Endodermal cell (in vitro differentiated cells): ENCODE measurements around the gene TFF1. TPM values are rescaled to one million over a fixed set of nuclear protein-coding genes. Genes with fewer than 3 reads are reported as not detected.

Experiments
- DNase-seq: peaks from one replicate; pipeline ENCODE4 v3.0.0-alpha.2; 2017
- H3K27ac ChIP-seq: 2 replicates; pipeline ENCODE4 v1.5.1; 2013; ENCODE audit warnings: mild to moderate bottlenecking, low read depth, low read length, moderate library complexity
- H3K27me3 ChIP-seq: 2 replicates; pipeline ENCODE4 v1.6.1; 2013; ENCODE audit warnings: mild to moderate bottlenecking, low read length, moderate library complexity; ENCODE audit not compliant: insufficient read depth, control insufficient read depth, poor library complexity, severe bottlenecking
- H3K36me3 ChIP-seq: 2 replicates; pipeline ENCODE4 v1.7.0; 2013; ENCODE audit warnings: mild to moderate bottlenecking, low read length, moderate library complexity; ENCODE audit not compliant: control insufficient read depth, insufficient read depth
- H3K4me1 ChIP-seq: one replicate; pipeline ENCODE4 v1.7.0; 2013; ENCODE audit warnings: low read length; ENCODE audit not compliant: control insufficient read depth, insufficient read depth
- H3K4me3 ChIP-seq: 2 replicates; pipeline ENCODE4 v1.5.1; 2013; ENCODE audit warnings: mild to moderate bottlenecking, low read length, moderate library complexity
- H3K9ac ChIP-seq: 2 replicates; pipeline ENCODE4 v1.6.1; 2013; ENCODE audit warnings: mild to moderate bottlenecking, low read length, moderate library complexity; ENCODE audit not compliant: poor library complexity, severe bottlenecking; ENCODE audit errors: extremely low read depth
- H3K9me3 ChIP-seq: 2 replicates; pipeline ENCODE4 v1.6.1; 2013; ENCODE audit warnings: mild to moderate bottlenecking, low read length, moderate library complexity; ENCODE audit not compliant: control insufficient read depth
- H3K27ac Mint-ChIP-seq: 2 replicates; pipeline ENCODE4 v1.8.0; 2020; ENCODE audit warnings: mixed read lengths
- H3K27me3 Mint-ChIP-seq: 2 replicates; pipeline ENCODE4 v1.8.0; 2021; ENCODE audit warnings: mild to moderate bottlenecking, mixed read lengths; ENCODE audit not compliant: insufficient read depth
- H3K36me3 Mint-ChIP-seq: 2 replicates; pipeline ENCODE4 v1.8.0; 2020; ENCODE audit warnings: low read depth, mixed read lengths
- H3K4me1 Mint-ChIP-seq: 2 replicates; pipeline ENCODE4 v1.8.0; 2020; ENCODE audit warnings: mixed read lengths
- H3K4me3 Mint-ChIP-seq: 2 replicates; pipeline ENCODE4 v1.8.0; 2020; ENCODE audit warnings: mild to moderate bottlenecking, moderate library complexity, mixed read lengths
- H3K9me3 Mint-ChIP-seq: 2 replicates; pipeline ENCODE4 v1.8.0; 2020; ENCODE audit warnings: mild to moderate bottlenecking, mixed read lengths
- WGBS, 2 experiments: methylation state at CpG; one replicate each; pipeline versions ENCODE4 v1.1.5 to v1.1.7; 2013; ENCODE audit warnings: missing lambda C conversion rate in 2 of 2, mixed read lengths in 1 of 2; ENCODE audit not compliant: insufficient coverage in 1 of 2, insufficient read length in 1 of 2; 5-methylcytosine and 5-hydroxymethylcytosine counted together
- total RNA-seq, 2 donors: library from RNA; stranded (reverse); fragmentation: NEBNext Ultra II Directional in 1 of 2; extraction: Animal tissue kit (Norgen Biotek cat#: 25700) in 1 of 2; gene quantifications; 2 replicates in 1 of 2; 3 replicates in 1 of 2; pipeline ENCODE4 v1.2.1, GENCODE V29; 2021
- TF ChIP-seq, protein P1 (sequence below): fragments of 200-600 bp; sonication (generic); conservative IDR thresholded peaks from 2 replicates; pipeline ENCODE4 v1.5.0; 2021; ENCODE audit warnings: antibody characterized with exemption, mild to moderate bottlenecking

The TFF1 gene
- total RNA-seq, 2 donors from 2014 or later = 1.6 to 3.7 TPM

DNA sequence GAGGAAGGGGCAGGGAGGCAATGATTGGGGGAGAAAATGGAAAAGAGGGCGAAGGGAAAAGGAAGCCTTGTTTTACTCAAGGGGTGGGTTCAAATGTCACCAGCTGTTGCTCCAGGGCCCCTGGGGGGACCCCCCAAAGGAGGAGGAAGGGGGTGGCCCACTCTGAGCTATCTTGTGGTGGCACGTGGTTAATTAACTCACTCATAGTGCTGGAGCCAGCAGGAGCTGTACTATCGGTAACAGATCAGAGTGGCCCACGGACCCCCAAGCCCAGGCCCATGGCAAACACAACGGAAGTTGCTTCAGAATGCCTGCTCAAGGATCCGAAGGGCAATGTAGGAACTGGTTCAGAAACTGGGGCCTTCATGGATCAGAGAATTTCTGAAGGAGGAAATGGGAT, 22.8 kb downstream of the TFF1 start:
- no peaks in the 10 kb centered on the region for H3K27me3 Mint-ChIP-seq
- H3K9me3 ChIP-seq = no peaks in the 10 kb centered on the region
- H3K27me3 ChIP-seq = no peaks in the 10 kb centered on the region
- no peak overlapping the region for H3K9ac ChIP-seq
- 93 to 100% methylated on average over 4 to 6 of the region's 6 CpGs for WGBS, 2 experiments
- no peak overlapping the region for H3K4me3 Mint-ChIP-seq
- no peak overlapping the region for H3K27ac ChIP-seq
- no peak overlapping the region for H3K27ac Mint-ChIP-seq
- TF ChIP-seq, protein P1, sequence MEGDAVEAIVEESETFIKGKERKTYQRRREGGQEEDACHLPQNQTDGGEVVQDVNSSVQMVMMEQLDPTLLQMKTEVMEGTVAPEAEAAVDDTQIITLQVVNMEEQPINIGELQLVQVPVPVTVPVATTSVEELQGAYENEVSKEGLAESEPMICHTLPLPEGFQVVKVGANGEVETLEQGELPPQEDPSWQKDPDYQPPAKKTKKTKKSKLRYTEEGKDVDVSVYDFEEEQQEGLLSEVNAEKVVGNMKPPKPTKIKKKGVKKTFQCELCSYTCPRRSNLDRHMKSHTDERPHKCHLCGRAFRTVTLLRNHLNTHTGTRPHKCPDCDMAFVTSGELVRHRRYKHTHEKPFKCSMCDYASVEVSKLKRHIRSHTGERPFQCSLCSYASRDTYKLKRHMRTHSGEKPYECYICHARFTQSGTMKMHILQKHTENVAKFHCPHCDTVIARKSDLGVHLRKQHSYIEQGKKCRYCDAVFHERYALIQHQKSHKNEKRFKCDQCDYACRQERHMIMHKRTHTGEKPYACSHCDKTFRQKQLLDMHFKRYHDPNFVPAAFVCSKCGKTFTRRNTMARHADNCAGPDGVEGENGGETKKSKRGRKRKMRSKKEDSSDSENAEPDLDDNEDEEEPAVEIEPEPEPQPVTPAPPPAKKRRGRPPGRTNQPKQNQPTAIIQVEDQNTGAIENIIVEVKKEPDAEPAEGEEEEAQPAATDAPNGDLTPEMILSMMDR = no peak
- peak; percentile 22 for DNase-seq
- H3K9me3 Mint-ChIP-seq = no peaks in the 10 kb centered on the region
- peaks cover 3% of the 10 kb centered on the region for H3K4me1 ChIP-seq
- no peaks in the 10 kb centered on the region for H3K36me3 Mint-ChIP-seq
- H3K4me3 ChIP-seq = no peak overlapping the region
- no peaks in the 10 kb centered on the region for H3K4me1 Mint-ChIP-seq
- H3K36me3 ChIP-seq = no peaks in the 10 kb centered on the region

DNA sequence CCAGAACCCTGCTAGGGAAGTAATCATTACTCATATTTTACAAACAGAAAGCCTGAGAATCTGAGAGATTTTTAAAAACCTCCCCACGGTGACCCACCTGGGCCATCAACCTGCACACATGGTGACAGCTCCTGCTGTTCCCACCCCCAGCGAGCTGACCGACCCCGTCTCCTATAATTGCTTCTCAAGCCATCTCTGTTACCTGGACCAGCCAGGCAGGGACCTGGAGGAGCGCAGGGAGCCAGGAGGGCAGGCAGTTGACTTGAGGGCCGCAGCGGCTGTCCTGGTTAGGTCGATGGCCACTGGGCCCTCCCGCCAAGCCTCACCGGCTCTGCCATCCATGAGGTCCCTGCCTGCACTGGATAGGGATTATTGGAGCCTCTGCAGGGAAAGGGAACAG, 23.2 kb downstream of the TFF1 start:
- Mint-ChIP-seq H3K4me1 (peaks cover 2% of the 10 kb centered on the region), H3K9me3 (no peaks in the 10 kb centered on the region), H3K27me3 (no peaks in the 10 kb centered on the region), H3K4me3 (no peak overlapping the region), H3K27ac (no peak overlapping the region), H3K36me3 (no peaks in the 10 kb centered on the region)
- Histone ChIP-seq H3K27ac (no peak overlapping the region), H3K9me3 (no peaks in the 10 kb centered on the region), H3K36me3 (no peaks in the 10 kb centered on the region), H3K4me1 (peaks cover 3% of the 10 kb centered on the region), H3K9ac (no peak overlapping the region), H3K4me3 (no peak overlapping the region), H3K27me3 (no peaks in the 10 kb centered on the region)
- DNase-seq = peak; percentile 24
- TF ChIP-seq, protein P1 = no peak
- WGBS, 2 experiments = 65 to 74% methylated on average over 8 to 10 of the region's 10 CpGs

DNA sequence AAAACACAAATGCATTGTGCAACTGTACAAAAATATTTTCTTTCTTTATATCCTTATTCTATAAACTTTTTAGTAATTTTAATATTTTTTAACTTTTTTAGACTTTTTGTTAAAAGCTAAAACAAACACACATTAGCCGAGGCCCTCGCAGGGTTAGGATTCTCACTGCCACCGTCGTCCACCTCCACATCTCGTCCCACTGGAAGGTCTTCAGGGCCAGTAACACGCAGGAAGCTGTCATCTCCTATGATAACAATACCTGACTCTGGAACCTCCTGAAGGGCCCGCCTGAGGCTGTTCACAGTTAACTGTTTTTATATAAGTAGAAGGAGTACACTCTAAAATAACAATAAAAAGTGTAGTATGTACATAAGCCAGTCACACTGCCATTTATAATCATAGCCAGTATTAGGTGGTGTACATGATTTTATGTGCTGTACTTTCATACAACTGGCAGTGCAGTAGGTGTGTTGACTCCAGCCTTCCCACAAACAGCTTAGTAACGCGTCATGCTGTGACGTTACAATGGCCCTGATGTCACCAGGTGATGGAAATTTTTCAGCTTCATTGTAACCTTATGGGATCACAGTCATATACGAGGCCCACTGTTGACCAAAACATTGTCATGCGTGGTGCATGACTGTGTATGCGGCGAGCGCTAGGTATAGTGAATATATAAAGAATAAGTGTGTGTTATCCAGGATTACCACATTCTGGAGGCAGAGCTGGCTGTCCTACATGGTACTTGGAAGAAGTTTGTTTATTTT, 24.4 kb downstream of the TFF1 start:
- TF ChIP-seq, protein P1 = no peak

More for the DNA sequence above, 24.4 kb downstream of the TFF1 start:
- no peaks in the 10 kb centered on the region for H3K27me3 ChIP-seq
- H3K9ac ChIP-seq = no peak overlapping the region
- Mint-ChIP-seq H3K4me3 (no peak overlapping the region), H3K27ac (no peak overlapping the region), H3K4me1 (peaks cover 5% of the 10 kb centered on the region), H3K36me3 (no peaks in the 10 kb centered on the region), H3K9me3 (no peaks in the 10 kb centered on the region), H3K27me3 (no peaks in the 10 kb centered on the region)
- no peak overlapping the region for H3K4me3 ChIP-seq
- H3K36me3 ChIP-seq = no peaks in the 10 kb centered on the region
- DNase-seq = peak; percentile 35
- H3K27ac ChIP-seq = no peak overlapping the region
- no peaks in the 10 kb centered on the region for H3K9me3 ChIP-seq
- 93 to 94% methylated on average over 8 to 14 of the region's 15 CpGs for WGBS, 2 experiments
- peaks cover 3% of the 10 kb centered on the region for H3K4me1 ChIP-seq
